Adrenal gland (tissue), 12 donors: Measurements from ENCODE around the gene SAA1. TPM values are rescaled to one million over a fixed set of nuclear protein-coding genes. Genes with fewer than 3 reads are reported as not detected.

ENCODE experiments used
- DNase-seq, 7 donors: peaks; one replicate each; pipeline ENCODE4 v3.0.0-alpha.2; 2019 to 2020
- H3K27ac ChIP-seq, 5 donors: fragments of 200-600 bp; sonication (generic) in 4 of 5; 1 replicate in 3 of 5; 2 replicates in 2 of 5; pipeline versions ENCODE4 v1.5.1 to v1.8.0; 2016 to 2020; ENCODE audit warnings: mild to moderate bottlenecking in 1 of 5
- H3K27me3 ChIP-seq: fragments of 200-600 bp; 2 replicates; pipeline ENCODE4 v1.8.0; 2021
- H3K36me3 ChIP-seq, 2 donors: fragments of 200-600 bp; replicated peaks in 1 of 2; 1 replicate in 1 of 2; 2 replicates in 1 of 2; pipeline versions ENCODE4 v1.5.1 to v1.8.0; 2018 to 2022
- H3K4me1 ChIP-seq, 2 donors: fragments of 200-600 bp; replicated peaks in 1 of 2; 1 replicate in 1 of 2; 2 replicates in 1 of 2; pipeline versions ENCODE4 v1.5.1 to v1.8.0; 2018 to 2021
- H3K4me3 ChIP-seq, 4 donors: fragments of 200-600 bp; sonication (generic) in 3 of 4; one replicate each; pipeline ENCODE4 v1.5.1; 2016 to 2018
- H3K9me3 ChIP-seq, 3 donors: fragments of 200-600 bp; sonication (generic) in 1 of 3; replicated peaks in 1 of 3; 1 replicate in 2 of 3; 2 replicates in 1 of 3; pipeline versions ENCODE4 v1.5.1 to v1.8.0; 2016 to 2021
- POLR2A ChIP-seq, 2 donors: fragments of 450-650 bp; IDR thresholded peaks; one replicate each; pipeline ENCODE4 v1.6.1; 2017; ENCODE audit warnings: antibody characterized with exemption in 2 of 2, mild to moderate bottlenecking in 2 of 2, moderate library complexity in 1 of 2
- WGBS, 4 donors: extraction: QIAGEN DNeasy Blood & Tissue Kit in 2 of 4; methylation state at CpG; one replicate each; pipeline versions ENCODE4 v1.1.5 to v1.1.7; 2013 to 2017; 5-methylcytosine and 5-hydroxymethylcytosine counted together
- intact Hi-C, 2 donors: fragments of 100-400 bp; cut with DNase I; formaldehyde crosslinking; loops; one replicate each; pipeline versions ENCODE4 v1.14.1 to v1.15.0; 2022 to 2023
- polyA plus RNA-seq, 3 donors: library from polyadenylated mRNA; stranded (reverse); fragments of 200-250 nt in 2 of 3; fragments of 350-450 nt in 1 of 3; fragmentation: Illumina TruSeq in 1 of 3; extraction: RNeasy Lipid Tissue Mini Kit (QIAGEN cat#74804) in 1 of 3; gene quantifications; one replicate each; pipeline ENCODE4 v1.2.3, GENCODE V29; 2013 to 2014
- total RNA-seq, 9 donors: library from RNA; depleted of rRNA in 4 of 9; stranded (reverse); fragments of >200 nt in 4 of 9; fragments of 120-200 nt in 1 of 9; fragmentation: NEBNext Ultra II Directional in 1 of 9; extraction: Animal tissue kit (Norgen Biotek cat#: 25700) in 1 of 9; gene quantifications; one replicate each; pipeline versions ENCODE4 v1.1.0 to v1.2.4, GENCODE V29; 2013 to 2023
- TF ChIP-seq, protein P1 (sequence below), 6 experiments: fragments of 450-650 bp in 4 of 6; fragments of 200-600 bp in 2 of 6; sonication (generic) in 1 of 6; IDR thresholded peaks; 1 replicate in 5 of 6; 2 replicates in 1 of 6; pipeline versions ENCODE4 v1.5.1 to v1.8.0; 2016 to 2021; ENCODE audit warnings: antibody characterized with exemption in 6 of 6, mild to moderate bottlenecking in 2 of 6, moderate library complexity in 1 of 6
- donor health status: healthy with polysubstance abuse.
- donor health status: Bipolar disorder and iron deficiency.
- donor health status: DM: yes; HTN: yes; CAD: no.
- donor health status: DM: no; HTN: no; CAD: no.
- donor health status: DM: no; HTN: no; CAD: no.
- donor health status: DM: yes; HTN: yes; CAD: no.

The SAA1 gene
- total and polyA plus RNA-seq, 12 donors: 1.8 to 1,277 (median 20.0) TPM; not detected in 1

DNA sequence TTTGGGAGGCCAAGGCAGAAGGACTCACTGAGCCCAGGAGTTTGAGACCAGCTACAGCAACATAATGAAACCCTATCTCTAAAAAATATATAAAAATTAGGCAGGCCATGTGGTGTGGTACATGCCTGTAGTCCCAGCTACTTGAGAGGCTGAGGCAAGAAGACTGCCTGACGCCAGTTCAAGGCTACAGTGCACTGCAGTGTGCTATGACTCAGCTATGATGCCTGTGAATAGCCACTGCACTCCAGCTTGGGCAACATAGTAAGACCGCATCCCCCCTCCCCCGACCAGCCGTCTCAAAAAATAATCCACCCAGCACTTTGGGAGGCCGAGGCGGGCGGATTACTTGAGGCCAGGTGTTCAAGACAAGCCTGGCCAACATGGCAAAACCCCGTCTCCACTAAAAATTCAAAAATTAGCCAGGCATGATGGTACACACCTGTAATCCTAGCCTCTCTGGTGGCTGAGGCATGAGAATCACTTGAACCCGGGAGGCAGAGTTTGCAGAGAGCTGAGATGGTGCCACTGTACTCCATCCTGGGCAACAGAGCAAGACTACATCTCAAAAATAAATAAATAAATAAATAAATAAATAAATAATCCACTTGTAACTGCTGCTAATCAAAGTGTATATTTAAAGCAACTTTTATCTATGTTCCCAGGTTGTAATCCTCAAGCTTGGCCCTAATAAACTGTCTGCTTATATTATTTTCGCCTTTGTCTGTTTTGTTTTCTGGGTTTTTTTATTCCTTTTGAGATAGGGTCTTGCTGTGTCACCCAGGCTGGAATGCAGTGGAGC, 48.1 kb downstream of the SAA1 start:
- Histone ChIP-seq H3K27me3 (no peaks in the 10 kb centered on the region), H3K4me3 (no peak overlapping the region), H3K4me1 (peaks cover 31 to 43% of the 10 kb centered on the region in 2 donors), H3K27ac (peak overlapping the region in 2 of 5 donors; percentile 47 to 61), H3K36me3 (peaks cover 0 to 9% of the 10 kb centered on the region in 2 donors), H3K9me3 (no peaks in the 10 kb centered on the region)
- peak in 6 of 7 donors; percentile 35 to 63 (median 56) for DNase-seq
- 76 to 88% (median 81%) methylated on average over 5 to 10 of the region's 10 CpGs for WGBS, 4 donors
- intact Hi-C loops: no loop called here
- no peak for TF ChIP-seq POLR2A (IDR thresholded peaks at IDR 0.05)
- TF ChIP-seq, protein P1, sequence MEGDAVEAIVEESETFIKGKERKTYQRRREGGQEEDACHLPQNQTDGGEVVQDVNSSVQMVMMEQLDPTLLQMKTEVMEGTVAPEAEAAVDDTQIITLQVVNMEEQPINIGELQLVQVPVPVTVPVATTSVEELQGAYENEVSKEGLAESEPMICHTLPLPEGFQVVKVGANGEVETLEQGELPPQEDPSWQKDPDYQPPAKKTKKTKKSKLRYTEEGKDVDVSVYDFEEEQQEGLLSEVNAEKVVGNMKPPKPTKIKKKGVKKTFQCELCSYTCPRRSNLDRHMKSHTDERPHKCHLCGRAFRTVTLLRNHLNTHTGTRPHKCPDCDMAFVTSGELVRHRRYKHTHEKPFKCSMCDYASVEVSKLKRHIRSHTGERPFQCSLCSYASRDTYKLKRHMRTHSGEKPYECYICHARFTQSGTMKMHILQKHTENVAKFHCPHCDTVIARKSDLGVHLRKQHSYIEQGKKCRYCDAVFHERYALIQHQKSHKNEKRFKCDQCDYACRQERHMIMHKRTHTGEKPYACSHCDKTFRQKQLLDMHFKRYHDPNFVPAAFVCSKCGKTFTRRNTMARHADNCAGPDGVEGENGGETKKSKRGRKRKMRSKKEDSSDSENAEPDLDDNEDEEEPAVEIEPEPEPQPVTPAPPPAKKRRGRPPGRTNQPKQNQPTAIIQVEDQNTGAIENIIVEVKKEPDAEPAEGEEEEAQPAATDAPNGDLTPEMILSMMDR (IDR thresholded peaks at IDR 0.05): no peak

DNA sequence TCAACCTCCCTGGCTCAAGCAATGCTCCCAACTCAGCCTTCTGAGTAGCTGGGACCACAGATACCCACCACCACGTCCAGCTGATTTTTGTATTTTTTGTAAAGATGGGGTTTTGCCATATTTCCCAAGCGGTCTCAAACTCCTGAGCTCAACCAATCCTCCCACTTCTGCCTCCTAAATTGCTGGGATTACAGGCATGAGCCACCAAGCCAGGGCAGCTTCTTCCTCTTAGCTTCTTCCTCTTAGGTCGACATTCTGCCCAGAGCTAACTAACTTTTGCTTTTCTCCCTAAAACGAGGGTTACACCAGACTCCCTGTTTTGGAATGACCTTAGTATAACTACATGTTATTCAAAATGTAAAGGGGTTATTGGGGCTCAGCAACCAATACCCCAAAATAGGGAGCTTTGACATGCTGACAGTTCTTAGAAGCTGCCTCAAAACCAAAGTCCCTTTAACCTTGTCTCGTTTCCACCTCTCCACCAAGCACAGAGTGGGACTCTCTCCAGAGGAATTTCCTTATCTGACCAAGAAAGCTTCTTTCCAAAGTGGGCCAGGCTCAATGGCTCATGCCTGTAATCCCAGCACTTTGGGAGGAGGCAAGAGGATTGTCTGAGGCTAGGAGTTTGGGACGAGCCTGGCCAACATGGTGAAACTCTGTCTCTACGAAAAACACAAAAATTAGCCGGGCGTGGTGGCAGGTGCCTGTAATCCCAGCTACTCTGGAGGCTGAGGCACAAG, 48.9 kb downstream of the SAA1 start:
- Histone ChIP-seq H3K4me1 (peaks cover 31 to 50% of the 10 kb centered on the region in 2 donors), H3K27ac (peak overlapping the region in 2 of 5 donors; percentile 20 to 47), H3K27me3 (no peaks in the 10 kb centered on the region), H3K9me3 (no peaks in the 10 kb centered on the region), H3K36me3 (peaks cover 0 to 5% of the 10 kb centered on the region in 2 donors), H3K4me3 (no peak overlapping the region)
- WGBS, 4 donors: 80 to 84% (median 82%) methylated on average over 9 of the region's 9 CpGs
- no peak for DNase-seq
- no peak for TF ChIP-seq POLR2A (IDR thresholded peaks at IDR 0.05)
- TF ChIP-seq, protein P1 (IDR thresholded peaks at IDR 0.05): no peak
- intact Hi-C loops: no loop called here

DNA sequence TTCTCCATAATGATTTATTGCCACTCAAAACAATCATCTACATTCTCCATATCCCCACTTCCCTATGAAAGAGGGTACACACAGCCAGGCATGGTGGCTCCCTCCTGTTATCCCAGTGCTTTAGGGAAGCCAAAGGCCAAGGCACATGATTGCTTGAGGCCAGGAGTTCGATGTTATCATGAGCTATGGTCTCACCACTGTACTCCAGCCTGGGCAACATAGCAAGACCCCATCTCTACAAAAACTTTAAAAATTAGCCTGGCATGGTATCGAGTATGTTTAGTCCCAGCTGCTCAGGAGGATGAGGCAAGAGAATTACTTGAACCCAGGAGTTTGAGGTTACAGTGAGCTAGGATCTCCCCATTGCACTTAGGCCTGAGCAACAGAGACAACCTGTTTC, 49.8 kb downstream of the SAA1 start:
- no peak overlapping the region for H3K27ac ChIP-seq
- intact Hi-C loops: no loop called here
- no peak for DNase-seq
- WGBS, 4 donors: 93 to 97% (median 96%) methylated on average over 2 of the region's 2 CpGs
- H3K4me3 ChIP-seq: no peak overlapping the region
- no peaks in the 10 kb centered on the region for H3K36me3 ChIP-seq
- no peaks in the 10 kb centered on the region for H3K9me3 ChIP-seq
- H3K27me3 ChIP-seq: no peaks in the 10 kb centered on the region
- peaks cover 32 to 50% of the 10 kb centered on the region in 2 donors for H3K4me1 ChIP-seq
- TF ChIP-seq, protein P1 (IDR thresholded peaks at IDR 0.05): no peak
- no peak for TF ChIP-seq POLR2A (IDR thresholded peaks at IDR 0.05)

DNA sequence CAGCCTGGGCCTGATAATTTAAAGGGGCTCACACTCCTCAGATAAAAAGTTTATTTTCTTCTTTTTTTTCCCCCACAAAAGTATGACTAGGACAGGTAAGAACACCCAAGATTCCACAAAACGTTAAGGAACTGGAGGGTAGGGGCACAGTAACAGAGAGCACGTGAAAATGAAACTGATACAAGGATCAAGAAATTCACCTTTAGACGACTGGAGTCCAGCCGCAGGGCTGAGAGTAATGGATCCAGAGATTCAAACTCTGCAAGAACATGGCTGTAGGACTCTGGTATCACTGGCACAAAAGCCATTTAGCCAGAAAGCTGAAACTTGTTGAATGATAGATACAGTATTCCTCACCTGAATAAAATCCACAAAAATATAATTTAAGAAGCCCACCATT, 51.5 kb downstream of the SAA1 start:
- intact Hi-C loops: no loop called here
- peaks cover 28 to 42% of the 10 kb centered on the region in 2 donors for H3K4me1 ChIP-seq
- no peak overlapping the region for H3K4me3 ChIP-seq
- DNase-seq: no peak
- 91 to 94% (median 93%) methylated on average over 4 of the region's 4 CpGs for WGBS, 4 donors
- no peaks in the 10 kb centered on the region for H3K27me3 ChIP-seq
- no peak overlapping the region for H3K27ac ChIP-seq
- H3K9me3 ChIP-seq: no peaks in the 10 kb centered on the region
- H3K36me3 ChIP-seq: no peaks in the 10 kb centered on the region
- TF ChIP-seq, protein P1 (IDR thresholded peaks at IDR 0.05): no peak
- TF ChIP-seq POLR2A (IDR thresholded peaks at IDR 0.05): no peak
